GM20431 (cell line): Measurements from ENCODE around the gene ZFAND4.
"Not testable (repeated sequence)": the region's sequence is repeated elsewhere in the genome, so short reads cannot be mapped to it uniquely, and the experiment has no call there.

Experiments
- in situ Hi-C: fragments of 300-500 bp; cut with MseI, MboI; formaldehyde crosslinking; loops from one replicate; pipeline ENCODE4 v1.15.0; 2020; ENCODE audit warnings: low sequenced_read_pairs; ENCODE audit not compliant: unreplicated experiment

Gene ZFAND4

GRCh38 chr10:45672181-45673073 lies at the start of gene ZFAND4:
Gene ZFAND4 (minus strand): TSS chr10:45672772. CDS start chr10:45663725, 9,047 bp downstream.
- in situ Hi-C loops: loop anchor here (25.0 kb wide), 1 partner anchor 210 kb away; no protein-coding TSS in a partner anchor

- in situ Hi-C loops: not testable (repeated sequence)
These were observed 48.9 kb upstream of the ZFAND4 start for GRCh38 chr10:45721503-45721902.

GRCh38 chr10:45717642-45718041 lies 45.1 kb upstream of the ZFAND4 start:
- in situ Hi-C loops: not testable (repeated sequence)

GRCh38 chr10:45717053-45717452 lies 44.5 kb upstream of the ZFAND4 start:
- in situ Hi-C loops: not testable (repeated sequence)

GRCh38 chr10:45711223-45711622 lies 38.7 kb upstream of the ZFAND4 start:
- in situ Hi-C loops: not testable (repeated sequence)

GRCh38 chr10:45710200-45710796 lies 37.7 kb upstream of the ZFAND4 start:
- in situ Hi-C loops: not testable (repeated sequence)

- in situ Hi-C loops: not testable (repeated sequence)
These were observed 5.9 kb upstream of the ZFAND4 start for GRCh38 chr10:45678467-45678866.

GRCh38 chr10:45675388-45675787 lies 2.8 kb upstream of the ZFAND4 start:
- in situ Hi-C loops: no loop called here

- in situ Hi-C loops: loop anchor here (25.0 kb wide), 1 partner anchor 211 kb away; no protein-coding TSS in a partner anchor
These were observed 589 bp upstream of the ZFAND4 start for GRCh38 chr10:45673074-45673648.

GRCh38 chr10:45671300-45671699 lies 1.3 kb downstream of the ZFAND4 start:
- in situ Hi-C loops: loop anchor here (25.0 kb wide), 1 partner anchor 209 kb away; no protein-coding TSS in a partner anchor

GRCh38 chr10:45669897-45670296 lies 2.7 kb downstream of the ZFAND4 start:
- in situ Hi-C loops: loop anchor here (25.0 kb wide), 1 partner anchor 208 kb away; no protein-coding TSS in a partner anchor

GRCh38 chr10:45660876-45661411 lies 11.6 kb downstream of the ZFAND4 start:
- in situ Hi-C loops: loop anchor here (25.0 kb wide), 1 partner anchor 199 kb away; no protein-coding TSS in a partner anchor

- in situ Hi-C loops: loop anchor here (25.0 kb wide), 1 partner anchor 195 kb away; no protein-coding TSS in a partner anchor
These were observed 15.3 kb downstream of the ZFAND4 start for GRCh38 chr10:45657033-45657926.

- in situ Hi-C loops: loop anchor here (25.0 kb wide), 1 partner anchor 193 kb away; no protein-coding TSS in a partner anchor
These were observed 17.4 kb downstream of the ZFAND4 start for GRCh38 chr10:45655219-45655618.

GRCh38 chr10:45654753-45655141 lies 17.8 kb downstream of the ZFAND4 start:
- in situ Hi-C loops: loop anchor here (25.0 kb wide), 1 partner anchor 192 kb away; no protein-coding TSS in a partner anchor

- in situ Hi-C loops: loop anchor here (25.0 kb wide), 1 partner anchor 191 kb away; no protein-coding TSS in a partner anchor
These were observed 19.1 kb downstream of the ZFAND4 start for GRCh38 chr10:45653454-45653853.

- in situ Hi-C loops: loop anchor here (25.0 kb wide), 1 partner anchor 190 kb away; no protein-coding TSS in a partner anchor
These were observed 20.1 kb downstream of the ZFAND4 start for GRCh38 chr10:45652511-45652910.

- in situ Hi-C loops: no loop called here
These were observed 23.3 kb downstream of the ZFAND4 start for GRCh38 chr10:45649296-45649695.

- in situ Hi-C loops: no loop called here
These were observed 25.5 kb downstream of the ZFAND4 start for GRCh38 chr10:45647118-45647517.
